GM19324 (cell line): ENCODE data around the gene OBSL1.

Source experiments
- ATAC-seq: cut with Tn5 transposase; IDR thresholded peaks from one replicate; pipeline ENCODE4 v1.9.1; 2021; ENCODE audit warnings: mild to moderate bottlenecking, moderate library complexity; ENCODE audit not compliant: unreplicated experiment, low FRiP score

Gene OBSL1

DNA sequence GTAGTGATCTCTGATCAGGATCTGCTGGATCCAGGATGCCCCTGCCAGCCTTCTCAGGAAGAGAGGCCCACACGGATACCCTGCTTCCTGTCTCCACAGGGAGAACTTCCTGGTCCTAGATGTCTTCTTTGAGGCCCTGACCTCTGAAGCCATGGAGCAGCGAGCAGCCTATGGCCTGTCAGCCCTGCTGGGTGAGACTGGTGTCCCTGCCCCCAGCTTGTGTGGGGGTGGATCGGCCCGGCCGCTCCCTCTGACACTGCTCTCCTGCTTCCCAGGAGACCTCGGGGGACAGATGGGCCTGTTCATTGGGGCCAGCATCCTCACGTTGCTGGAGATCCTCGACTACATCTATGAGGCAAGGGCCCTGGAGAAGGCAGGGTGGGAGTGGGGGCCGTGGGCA, 34.4 kb downstream of the OBSL1 start:
- ATAC-seq, result no peak

DNA sequence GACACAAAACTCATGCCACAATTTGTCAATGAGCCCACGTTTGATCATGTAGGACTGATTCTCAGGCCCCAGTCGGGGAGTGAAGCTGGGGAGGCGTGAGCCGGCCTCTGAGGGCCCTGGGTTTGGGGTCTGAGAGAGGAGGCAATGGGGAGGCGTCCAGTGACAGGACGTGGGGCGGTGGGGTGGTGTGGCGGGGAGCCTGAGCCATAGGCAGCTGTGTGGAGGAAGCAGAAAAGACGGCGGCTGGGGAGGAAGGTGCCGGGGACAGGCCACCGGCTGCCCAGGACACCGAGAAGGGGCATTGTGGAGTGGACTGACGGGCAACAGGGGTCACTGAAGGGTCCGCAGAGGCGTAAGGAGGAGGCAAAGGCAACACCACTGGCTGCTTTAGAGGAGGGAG, 34.9 kb downstream of the OBSL1 start:
- no peak for ATAC-seq

DNA sequence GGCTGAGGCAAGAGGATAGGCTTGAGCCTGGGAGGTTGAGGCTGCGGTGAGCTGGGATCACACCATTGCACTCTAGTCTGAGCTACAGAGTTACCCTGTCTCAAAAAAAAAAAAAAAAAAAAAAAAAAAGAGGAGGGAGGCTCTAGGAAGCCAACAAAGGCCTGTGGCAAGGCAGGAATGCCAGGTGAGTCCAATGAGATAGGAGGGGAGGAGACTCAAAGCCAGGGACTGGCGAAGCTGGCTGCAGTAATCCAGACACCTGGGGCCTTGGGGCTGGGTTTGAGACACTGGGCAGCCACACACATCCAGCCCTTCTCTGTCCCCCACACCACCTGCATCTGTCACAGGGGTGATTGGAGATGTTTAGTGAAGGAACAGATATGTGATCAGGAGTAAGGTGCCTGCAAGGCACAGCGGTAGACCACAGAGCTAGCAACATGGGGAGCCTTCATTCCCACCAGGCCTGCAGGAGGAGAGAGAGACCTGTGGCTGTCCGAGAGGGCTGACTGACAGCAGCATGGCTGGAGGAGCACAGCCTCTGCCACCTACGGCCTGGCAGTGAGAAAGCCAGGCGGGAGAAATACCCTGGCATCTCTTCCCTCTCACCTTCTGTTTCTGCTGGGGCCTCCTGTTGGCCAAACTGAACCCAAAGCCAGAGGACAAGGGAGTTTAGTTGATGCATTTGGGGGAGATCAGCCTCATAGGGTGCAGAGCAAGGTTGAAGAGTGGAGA, 37.2 kb downstream of the OBSL1 start:
- no peak for ATAC-seq

DNA sequence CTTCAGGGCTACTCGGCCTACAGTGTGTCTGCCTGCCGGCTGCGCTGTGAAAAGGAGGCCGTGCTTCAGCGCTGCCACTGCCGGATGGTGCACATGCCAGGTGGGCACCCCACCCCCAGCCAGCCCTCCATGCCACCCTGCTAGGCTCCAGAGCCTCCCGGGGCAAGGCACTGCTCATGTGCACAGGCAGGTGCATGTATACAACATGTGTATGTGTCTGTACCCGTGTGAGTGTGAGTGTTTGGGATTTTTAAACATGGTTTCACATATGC, 39.0 kb downstream of the OBSL1 start:
- no peak for ATAC-seq

DNA sequence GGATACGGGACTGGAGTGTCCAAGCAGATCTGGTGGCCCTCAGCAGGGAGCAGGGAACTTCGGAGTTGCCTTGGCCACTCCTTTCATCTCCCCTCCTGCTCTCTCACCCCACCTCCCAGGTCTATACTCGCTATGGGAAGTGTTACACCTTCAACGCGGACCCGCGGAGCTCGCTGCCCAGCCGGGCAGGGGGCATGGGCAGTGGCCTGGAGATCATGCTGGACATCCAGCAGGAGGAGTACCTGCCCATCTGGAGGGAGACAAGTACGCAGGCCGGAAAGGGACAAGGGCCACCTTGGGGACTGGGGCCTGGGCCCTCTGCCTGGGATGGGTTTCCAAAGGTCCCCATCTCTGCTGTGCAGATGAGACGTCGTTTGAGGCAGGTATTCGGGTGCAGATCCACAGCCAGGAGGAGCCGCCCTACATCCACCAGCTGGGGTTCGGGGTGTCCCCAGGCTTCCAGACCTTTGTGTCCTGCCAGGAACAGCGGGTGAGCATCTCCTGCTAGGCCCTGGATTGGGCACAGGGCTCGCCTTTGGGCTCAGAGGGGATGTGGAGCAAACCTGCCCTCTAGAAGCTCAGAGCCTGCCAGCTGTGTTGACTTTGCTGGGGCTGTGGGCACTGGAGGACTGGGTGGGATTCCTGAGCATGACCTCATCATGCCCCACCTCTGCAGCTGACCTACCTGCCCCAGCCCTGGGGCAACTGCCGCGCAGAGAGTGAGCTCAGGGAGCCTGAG, 39.5 kb downstream of the OBSL1 start:
- ATAC-seq, result no peak

DNA sequence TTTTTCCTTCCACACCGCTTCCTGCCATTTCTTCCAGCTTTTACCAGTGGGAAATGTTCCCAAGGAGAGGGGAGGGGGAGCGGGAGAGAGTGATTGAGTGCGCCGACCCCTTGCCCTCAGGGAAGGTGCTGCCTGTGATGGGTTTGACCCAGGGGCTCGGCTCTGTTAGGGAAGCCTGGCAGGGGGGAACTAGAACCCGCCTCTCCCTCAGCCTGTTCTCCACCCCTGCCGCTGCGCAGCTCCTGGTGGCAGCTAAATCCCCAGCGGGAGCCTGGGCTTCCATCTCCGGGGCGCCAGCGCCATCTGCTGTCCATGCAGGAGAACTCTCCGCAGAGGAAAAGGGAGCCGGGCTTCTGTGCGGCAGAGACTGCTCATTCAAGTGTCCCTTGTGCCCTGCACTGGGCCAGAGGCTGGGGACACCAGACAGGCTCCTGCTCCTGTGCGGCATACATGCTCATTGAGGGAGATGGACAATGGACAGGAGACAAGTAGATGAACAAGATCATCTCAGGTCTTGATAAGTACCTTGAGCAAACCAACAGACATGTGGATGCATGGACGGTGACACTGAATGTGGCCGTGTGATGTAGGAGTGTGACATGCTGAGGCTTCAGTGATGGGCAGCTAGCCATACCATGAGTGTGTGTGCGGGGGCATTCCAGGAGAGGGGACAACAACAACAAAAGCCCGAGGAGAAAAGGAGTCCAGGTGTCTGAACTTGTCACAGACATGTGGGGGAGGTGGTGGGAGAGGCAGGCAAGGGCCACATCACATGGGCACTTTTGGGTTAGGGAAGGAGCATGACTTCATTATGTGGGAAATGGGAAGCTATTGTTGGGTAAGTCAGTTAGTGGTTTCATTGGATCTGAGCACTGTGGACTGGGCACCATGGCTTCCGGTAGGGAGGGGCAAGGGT, 41.0 kb downstream of the OBSL1 start:
- no peak for ATAC-seq

DNA sequence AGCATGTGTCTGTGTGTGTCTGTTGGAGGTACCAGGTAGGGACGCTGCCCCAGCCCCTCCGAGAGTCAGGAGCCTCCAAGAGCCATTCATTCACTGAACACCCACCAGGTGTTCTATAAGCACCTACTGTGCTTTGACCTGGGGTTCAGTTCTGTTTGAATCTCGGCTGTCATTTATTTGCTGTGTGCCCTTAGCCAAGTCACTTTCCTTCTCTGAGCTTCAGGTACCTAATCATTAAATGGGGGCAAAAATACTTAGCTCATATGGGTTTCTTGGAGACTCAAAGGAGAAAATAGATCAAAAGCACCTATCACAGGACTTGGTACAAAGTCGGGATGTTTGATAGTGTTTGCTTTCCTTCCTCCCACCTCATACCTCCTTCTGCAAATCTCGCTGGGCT, 43.9 kb downstream of the OBSL1 start:
- no peak for ATAC-seq

DNA sequence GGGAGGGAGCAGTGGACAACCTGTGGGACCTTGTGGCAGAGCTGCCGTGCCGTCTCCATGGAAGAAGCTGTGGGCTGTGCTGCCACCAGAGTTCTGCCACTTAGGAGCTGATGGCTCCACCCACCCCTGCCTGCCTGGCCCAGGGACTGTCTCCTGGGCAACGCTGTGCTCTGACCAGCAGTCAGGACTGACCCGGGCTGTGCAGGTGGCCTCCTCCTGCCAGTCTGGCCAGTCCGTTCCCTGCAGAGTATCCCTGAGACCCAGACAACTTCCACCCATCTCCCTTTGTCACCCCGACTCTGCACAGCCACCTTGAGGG, 44.3 kb downstream of the OBSL1 start:
- no peak for ATAC-seq

DNA sequence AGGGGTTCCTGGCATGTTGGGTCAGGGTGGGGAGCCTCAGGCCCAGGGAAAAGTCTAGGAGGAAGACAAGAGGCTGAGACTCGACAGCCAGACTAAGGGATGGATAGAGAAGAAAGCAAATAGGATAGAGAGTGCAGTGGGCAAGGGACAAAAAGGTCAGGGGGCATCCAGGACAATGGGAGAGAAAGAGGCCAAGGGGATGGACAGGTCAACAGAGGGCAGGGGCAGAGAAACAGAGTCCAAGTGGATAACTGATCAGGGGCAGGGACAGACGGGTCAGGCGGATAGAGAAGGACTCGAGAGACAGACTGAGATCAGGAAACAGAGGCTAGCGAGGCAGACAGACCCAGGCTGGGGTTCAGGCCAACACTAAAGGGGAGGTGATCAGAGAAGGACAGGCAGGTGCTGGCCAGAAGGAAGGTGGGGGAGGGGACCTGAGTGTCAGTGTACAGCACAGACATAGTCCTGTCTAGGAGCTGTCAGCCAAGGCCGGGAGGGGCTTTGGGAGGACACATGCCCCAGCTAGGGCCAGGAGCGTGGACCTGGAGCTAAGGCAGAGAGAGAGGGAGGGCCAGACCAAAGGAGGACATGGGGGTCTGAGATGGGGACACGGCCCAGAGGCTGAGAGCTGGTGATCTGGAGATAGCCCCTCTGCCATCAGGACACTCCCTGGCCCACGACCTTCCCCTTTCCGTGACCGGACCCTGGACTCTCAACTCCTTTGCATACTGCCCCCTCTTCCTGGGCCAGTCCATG, 44.8 kb downstream of the OBSL1 start:
- ATAC-seq, result no peak

DNA sequence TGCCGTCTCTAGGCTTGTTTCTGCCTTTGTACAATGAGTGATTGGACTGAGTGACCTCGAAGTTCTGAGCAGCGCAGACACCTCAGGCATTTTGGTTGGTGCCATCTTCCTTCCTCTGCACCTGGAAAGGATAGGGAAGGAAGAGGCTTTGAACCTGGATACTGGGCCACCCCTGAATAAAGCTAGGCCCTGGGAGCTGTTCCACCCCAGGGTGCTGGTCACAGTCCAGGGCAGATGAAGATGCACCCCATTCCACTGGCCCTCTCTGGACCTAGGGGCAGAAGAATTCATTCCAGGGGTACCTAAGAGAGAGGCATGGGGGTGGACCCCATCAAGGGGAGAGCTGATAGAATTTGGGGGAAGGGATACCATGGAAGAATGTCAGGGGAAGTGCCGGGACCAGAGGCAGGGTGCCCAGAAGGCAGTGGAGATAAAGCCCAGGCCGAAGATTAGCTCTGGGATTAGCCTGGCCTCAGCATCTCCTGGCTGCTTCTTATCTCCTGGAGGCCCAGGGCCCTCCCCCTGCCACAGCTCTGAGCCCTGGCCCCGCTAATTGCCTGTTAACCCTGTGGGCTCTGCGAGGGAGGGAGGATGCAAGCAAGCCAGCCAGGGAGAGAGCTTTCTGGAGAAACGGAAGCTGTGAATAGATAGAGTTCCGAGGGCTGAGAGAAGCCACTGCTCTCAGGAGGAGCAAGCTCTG, 45.7 kb downstream of the OBSL1 start:
- no peak for ATAC-seq

DNA sequence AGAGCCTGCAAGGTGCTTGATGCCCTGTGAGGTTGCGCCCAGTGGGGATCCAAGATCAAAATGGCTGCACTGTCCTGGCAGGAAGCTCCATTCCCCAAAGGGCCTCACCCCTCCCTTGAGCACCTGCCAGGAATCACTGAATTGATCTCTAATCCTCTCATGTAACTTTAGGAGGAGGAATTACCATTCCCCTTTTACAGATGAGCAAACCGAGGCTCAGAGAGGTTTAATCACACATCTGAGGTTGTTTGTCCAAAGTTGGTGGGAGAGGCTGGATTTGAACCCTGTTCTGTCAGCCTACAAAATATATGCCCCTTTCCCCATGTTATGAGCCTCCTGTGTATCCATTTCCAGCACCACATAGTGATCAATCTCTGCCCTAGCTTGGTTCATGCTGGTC, 46.5 kb downstream of the OBSL1 start:
- ATAC-seq, result no peak

DNA sequence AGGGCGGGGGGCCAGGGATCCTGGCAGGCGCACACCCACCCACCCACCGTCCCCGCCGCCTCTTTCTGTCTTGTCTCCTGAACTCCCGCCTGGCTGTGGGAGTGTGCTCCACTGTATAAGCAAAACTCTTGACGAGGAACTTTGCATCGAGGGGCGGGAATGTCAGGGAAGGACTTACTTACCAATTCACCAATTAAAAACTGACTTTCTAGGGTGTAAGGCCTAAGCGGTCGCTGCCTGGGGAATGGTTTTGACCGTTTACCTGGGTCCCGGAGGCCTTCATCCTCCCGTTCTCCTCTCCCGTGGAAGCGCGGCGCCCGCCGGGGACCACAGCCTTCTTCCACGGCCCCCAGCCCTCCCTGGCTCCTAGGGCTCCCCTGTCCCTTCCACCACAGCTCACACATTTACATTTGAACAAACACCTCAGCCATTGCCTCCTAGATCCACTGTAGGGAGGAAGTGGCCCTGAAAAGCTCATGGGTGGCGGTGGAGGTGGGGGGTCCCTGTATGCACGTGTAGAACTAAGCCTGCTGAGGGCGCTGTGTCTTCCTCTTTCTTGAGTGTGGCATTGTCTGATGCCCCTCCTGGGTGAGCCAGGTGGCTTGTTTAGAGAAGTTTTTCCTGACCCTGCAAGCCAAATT, 48.2 kb downstream of the OBSL1 start:
- no peak for ATAC-seq

DNA sequence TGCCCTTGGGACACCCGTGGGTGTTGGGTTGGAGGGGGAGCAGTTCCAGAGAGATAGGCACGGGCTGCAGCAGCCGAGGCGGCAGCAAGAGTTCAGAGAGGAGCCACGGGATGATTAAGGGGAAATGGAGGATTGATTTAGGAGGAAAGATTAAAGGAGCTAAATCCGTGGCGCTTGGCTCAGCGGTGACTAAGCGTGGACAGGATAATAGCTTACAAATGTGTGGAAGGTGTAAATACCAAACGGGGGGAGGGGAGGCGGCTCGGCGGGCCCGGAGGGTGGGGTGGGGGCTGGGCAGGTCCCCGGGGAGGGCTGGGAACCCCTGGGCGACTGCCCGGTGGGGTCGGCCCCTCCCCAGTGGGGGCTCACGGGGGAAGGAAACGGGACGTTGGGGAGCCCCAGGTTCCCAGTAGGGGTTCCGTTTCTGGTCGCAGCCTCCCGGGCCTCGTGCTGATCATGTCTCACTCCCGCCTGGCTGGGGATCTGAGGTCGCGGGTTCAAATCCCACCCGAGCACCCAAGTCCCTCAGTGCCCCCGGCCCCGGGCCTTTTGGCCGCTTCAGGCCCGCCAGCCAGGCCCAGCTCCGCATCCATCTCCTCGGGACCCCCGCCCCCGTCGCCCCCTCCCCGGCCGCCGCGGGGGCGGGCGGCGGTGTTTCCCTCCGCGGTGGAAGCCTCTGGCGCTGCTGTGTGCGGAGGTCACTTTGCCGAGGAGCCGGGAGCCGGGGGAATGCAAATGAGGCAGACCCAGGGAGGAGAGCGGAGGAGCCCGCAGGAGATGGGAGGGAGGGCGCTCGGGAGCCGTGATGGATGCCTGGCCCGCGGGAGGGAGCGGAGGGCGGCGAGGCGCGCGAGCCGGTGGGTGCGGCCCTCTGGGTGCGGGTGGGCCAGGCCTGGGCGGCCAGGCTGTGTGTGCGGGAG, 49.0 kb downstream of the OBSL1 start:
- ATAC-seq, result no peak

DNA sequence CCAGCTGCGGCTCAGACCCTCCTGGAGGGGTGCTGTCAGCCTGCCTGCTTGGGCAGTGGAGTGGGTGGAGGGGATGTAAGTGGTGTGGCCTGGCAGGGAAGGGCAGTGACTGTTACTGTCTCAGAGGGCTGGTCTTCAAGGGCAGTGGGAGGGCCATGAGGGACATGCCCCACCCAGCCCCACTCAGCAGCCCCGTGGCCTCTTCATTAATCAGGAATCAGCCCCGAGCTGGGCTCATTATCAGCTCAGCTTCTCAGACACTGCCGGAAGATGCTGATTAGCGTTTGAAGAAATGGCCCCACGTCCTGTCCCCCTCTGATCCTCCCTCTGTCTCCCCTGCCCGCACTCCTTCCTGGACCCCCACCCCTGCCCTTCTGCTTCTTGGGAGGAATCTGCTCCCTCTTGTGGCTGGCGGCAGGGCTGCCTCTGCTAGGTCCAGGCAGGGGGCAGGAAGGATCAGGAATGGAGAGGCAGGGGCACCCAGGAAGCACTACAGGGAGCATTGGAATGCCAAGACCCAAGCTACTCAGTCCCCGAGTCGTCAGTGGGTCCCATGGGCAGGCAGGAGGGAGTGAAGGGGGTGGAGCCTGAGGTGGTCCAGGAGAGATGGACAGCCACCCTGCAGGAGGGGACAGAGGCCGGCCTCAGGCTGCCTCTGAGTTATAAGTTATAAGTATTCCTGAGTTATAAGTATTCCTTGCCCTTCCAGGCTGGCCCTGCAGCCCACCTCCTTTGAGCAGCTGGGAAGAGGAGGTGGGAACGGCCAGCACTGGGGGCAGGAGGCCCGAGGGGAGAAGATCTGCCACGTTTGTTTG, 50.1 kb downstream of the OBSL1 start:
- ATAC-seq, result no peak

DNA sequence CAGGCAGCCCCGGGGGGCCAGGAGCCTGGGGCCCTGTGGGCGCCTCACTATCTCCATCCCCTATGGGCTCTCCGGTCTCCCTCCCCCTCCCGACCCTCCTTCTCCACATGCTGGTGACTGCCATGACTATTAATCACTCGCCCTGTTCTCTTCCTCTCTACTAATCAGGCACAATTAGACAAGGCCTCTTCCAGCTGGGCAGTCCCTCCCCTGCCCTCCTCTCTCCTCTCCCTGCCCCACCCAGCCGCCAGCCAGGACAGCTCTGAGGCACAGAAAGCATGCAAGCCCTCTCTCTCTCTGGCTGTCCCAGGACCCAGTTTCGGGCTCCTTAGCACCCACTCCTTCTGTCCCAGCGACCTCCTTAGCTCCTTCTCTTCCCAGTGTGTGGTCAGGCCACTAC, 51.3 kb downstream of the OBSL1 start:
- no peak for ATAC-seq

DNA sequence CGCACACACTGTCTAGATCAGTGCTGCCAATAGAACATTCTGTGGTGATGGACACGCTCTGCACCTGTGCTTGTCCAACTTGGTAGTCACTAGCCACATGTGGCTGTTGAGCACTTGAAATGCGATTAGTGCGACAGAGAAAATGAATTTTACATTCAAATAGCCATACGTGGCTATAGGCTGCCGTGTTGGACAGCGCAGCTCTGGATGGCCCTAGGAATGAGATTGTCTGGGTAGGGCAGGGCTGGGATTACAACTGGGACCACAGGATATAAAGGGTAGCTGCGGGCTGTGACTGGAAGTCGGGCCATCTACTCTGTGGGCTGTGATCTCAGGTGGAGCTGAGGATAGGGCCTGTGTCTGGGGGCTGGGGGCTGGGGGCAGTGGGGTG, 51.8 kb downstream of the OBSL1 start:
- no peak for ATAC-seq

DNA sequence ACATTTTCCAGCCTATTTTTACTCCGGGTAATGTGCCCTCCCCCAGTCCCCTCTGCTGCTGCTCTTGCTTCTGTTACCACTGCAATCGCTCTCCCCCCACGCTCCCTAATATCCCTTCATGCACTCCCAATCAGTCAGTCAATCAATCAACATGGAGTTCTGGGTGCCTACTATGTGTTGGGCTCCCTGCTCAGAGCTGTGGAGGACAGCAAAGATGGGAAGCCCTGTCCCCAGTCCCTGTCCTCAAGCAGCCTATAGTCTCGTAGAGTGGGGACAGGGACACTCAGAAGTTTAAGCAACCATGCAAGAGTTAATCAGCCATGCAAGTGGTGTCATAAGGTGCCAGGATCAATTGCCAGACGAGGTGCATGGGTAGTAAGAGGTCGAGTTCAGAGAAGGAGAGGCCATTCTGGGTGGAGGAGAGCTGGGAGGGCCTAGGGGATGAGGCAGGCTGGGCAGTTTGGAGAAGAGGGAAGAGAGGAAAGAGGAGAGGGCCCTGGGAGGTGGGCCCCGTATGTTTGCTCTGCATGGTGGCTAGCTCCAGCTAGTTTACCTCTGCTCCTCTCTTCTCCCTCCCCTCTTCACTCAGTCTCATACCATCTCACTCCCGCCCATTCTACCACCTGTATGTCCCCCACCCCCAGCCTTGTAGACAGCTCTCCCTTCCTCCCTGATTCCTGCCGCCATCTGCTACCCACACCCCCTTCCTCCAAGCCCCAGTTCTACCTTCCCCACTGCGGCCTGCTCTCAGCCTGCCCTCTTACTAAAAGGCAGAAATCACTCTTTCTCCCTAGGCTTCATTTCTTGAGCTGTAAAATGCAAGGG, 53.2 kb downstream of the OBSL1 start:
- no peak for ATAC-seq
